ENCODE measurements around the gene TLE7.

The TLE7 gene

DNA sequence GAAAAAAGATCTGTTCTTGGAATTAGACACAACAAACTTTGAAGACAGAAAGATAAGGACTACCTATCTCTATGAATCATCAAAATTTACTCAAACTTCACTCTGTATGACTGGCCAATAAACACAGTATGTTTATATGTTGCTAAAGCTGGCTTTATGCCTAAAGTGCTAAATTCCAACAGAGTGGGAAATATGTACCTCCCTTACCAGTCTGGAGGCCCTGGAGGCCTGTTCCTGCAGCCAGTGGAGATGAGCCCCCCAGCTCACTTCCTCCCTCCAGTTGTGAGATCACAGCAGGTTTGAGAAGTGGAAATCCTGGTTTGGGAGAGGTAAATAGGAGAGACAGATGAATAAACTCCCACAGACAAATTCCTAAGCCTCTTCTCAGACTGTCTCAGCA lies 11.2 kb upstream of the TLE7 start:
- H3K4me3 ChIP-seq (ENCODE audit: low read depth, low read length): no peak overlapping the region
- DNase-seq (ENCODE audit: low read depth): no peak

DNA sequence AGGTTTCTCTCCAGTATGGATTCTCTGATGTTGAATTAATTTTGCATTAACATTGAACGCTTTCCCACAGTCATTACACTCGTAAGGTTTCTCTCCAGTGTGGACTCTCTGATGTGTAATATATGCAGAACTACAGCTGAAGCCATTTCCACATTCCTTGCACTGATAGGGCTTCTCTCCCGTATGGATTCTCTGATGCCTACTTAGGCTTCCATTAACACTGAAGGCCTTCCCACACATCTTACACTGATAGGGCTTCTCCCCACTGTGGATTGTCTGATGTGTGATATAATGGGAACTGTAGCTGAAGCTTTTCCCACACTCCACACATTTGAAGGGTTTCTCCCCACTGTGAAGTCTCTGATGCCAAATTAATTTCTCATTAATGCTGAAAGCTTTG lies 7.2 kb upstream of the TLE7 start:
- DNase-seq (ENCODE audit: low read depth): no peak
- H3K4me3 ChIP-seq (ENCODE audit: low read depth, low read length): no peak overlapping the region

DNA sequence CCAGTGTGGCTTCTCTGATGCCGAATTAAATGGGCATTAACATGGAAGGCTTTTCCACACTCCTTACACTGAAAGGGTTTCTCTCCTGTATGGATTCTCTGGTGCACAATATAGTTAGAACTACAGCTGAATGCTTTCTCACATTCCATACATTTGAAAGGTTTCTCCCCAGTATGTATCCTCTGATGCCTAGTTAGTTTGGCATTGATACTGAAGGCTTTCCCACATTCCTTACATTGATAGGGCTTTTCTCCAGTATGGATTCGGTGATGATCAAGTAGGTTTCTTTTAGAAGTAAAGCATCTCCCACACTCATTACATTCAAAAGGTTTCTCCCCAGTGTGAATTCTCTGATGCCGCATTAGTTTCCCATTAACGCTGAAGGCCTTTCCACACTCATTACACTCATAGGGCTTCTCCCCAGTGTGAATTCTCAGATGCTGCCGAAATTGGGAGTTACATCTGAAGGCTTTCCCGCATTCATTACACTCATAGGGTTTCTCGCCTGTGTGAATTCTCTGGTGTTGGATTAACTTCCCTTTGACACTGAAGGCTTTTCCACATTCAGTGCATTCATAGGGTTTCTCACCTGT lies 6.5 kb upstream of the TLE7 start:
- DNase-seq (ENCODE audit: low read depth): no peak
- H3K4me3 ChIP-seq (ENCODE audit: low read depth, low read length): no peak overlapping the region

DNA sequence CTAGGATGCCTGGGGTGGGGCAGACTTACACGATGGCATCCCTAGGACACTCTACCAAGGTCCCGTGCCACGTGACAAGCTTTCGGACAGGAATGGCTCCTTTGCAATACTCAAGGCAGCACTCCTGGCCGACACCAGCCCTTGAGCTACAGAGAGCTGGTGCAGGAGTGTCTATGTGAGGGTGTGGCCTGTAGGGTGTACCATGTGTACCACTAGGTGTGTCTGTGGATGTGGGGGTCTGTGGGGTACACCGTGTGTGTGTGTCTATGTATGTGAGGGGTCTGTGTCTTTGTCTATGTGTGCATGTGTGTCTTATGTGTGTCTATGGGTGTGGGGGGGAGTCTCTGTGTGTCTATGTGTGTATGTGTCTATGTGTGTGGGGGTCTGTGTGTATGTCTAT lies 1.9 kb upstream of the TLE7 start:
- DNase-seq (ENCODE audit: low read depth): no peak
- no peak overlapping the region for H3K4me3 ChIP-seq (ENCODE audit: low read depth, low read length)

GRCh38 chr16:71441348-71442050 lies 355 bp downstream of the TLE7 start:
- no peak overlapping the region for H3K4me3 ChIP-seq (ENCODE audit: low read depth, low read length)
- no peak for DNase-seq (ENCODE audit: low read depth)

GRCh38 chr16:71440669-71441347 lies 1.0 kb downstream of the TLE7 start:
- H3K4me3 ChIP-seq (ENCODE audit: low read depth, low read length): no peak overlapping the region
- DNase-seq (ENCODE audit: low read depth): no peak

DNA sequence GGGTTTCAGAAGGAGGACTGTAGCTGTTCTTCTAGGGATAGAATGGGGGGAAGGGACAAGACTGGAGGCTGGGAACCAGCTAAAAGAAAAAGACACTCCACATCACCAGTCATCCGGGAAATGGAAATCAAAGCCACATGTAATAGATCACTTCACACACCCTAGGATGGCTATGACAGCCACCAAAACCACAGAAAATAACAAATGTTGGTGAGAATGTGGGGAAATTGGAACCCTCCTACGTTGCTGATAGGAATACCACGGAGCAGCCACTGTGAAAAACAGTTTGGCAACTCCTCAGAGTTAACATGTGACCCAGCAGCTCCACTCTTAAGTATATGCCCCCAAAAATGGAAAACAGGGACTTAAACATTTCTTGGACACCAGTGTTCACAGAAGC lies 2.3 kb downstream of the TLE7 start:
- H3K4me3 ChIP-seq (ENCODE audit: low read depth, low read length): no peak overlapping the region
- no peak for DNase-seq (ENCODE audit: low read depth)

GRCh38 chr16:71436473-71436872 lies 5.4 kb downstream of the TLE7 start:
- no peak overlapping the region for H3K4me3 ChIP-seq (ENCODE audit: low read depth, low read length)
- no peak for DNase-seq (ENCODE audit: low read depth)

GRCh38 chr16:71432906-71433305 lies 8.9 kb downstream of the TLE7 start:
- DNase-seq (ENCODE audit: low read depth): no peak
- no peak overlapping the region for H3K4me3 ChIP-seq (ENCODE audit: low read depth, low read length)

DNA sequence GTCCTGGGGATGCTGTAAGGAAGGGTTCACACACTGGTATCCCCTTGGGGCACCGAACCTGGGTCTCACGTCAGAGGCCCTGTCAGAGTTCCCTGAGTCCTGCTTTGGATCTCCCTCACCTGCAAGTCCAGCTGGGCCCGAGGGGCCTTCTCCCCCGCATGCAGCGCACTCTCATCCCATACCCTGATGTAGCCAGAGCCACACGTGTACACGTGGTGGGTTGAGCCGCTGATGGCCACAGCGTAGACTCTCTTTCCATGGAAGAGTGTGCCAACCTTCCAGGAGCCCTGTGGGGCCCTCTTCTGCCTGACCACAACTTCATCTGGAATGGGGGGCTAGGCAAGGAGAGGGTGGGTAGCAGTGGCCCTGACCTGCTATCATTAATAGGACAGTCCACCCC lies 9.9 kb downstream of the TLE7 start:
- no peak for DNase-seq (ENCODE audit: low read depth)
- H3K4me3 ChIP-seq (ENCODE audit: low read depth, low read length): no peak overlapping the region

DNA sequence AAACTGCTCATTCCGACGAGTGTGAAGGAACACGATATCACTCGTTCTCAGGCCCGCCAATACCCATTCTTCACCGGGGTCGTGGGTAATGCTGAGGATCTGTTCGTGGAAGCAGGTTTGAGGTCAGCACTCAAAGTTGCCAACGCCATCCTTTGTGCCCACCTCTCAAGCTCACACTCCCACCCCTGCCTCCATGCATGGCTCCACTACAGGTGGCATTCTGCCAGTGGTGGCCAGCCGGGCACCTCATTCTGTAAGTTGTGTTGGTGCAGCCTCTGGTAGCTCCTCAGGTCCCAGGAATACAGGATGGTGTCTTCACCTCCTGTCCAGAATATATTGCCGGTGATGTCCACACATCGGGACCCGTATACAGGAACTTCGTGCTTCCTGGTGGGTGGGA lies 10.7 kb downstream of the TLE7 start:
- H3K4me3 ChIP-seq (ENCODE audit: low read depth, low read length): no peak overlapping the region
- no peak for DNase-seq (ENCODE audit: low read depth)

DNA sequence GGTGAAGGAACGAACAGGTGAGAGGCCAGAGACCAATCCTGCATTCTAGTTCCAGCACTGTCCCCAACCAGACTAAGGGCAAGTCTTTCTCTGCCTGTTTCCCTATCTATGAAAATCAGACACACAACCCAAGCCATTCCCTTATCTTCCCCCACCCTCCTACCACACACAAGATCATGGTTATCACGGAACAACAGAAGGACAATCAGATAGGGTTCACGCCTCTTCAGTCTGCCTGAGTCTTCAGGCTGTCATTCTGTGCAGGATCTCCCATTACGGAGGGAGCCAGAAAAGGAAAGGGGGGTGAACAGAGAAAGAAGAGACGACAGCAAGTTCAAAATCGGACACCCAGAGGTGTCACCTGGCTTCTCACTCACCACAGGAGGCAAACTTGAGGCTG lies 11.1 kb downstream of the TLE7 start:
- no peak for DNase-seq (ENCODE audit: low read depth)
- H3K4me3 ChIP-seq (ENCODE audit: low read depth, low read length): no peak overlapping the region

- DNase-seq (ENCODE audit: low read depth): no peak
- H3K4me3 ChIP-seq (ENCODE audit: low read depth, low read length): no peak overlapping the region
Observed at GRCh38 chr16:71429581-71429980, 12.3 kb downstream of the TLE7 start.

DNA sequence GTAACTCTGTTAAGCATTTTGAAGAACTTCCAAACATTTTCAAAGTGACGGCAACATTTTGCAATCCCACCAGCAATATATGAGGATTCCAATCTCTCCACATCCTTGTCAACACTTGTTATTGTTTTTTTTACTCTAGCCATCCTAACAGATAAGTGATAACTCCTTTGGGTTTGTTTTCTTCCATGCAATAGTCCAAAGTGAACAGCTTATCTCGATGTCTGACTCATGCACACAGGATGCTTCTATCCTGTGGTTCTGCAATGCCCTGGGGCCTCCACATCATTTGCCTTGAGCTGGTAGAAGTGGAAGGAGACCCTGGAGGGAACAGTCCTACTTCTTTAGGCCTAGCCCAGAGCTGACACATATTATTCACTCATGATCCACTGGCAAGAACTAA lies 13.0 kb downstream of the TLE7 start:
- no peak for DNase-seq (ENCODE audit: low read depth)
- no peak overlapping the region for H3K4me3 ChIP-seq (ENCODE audit: low read depth, low read length)

DNA sequence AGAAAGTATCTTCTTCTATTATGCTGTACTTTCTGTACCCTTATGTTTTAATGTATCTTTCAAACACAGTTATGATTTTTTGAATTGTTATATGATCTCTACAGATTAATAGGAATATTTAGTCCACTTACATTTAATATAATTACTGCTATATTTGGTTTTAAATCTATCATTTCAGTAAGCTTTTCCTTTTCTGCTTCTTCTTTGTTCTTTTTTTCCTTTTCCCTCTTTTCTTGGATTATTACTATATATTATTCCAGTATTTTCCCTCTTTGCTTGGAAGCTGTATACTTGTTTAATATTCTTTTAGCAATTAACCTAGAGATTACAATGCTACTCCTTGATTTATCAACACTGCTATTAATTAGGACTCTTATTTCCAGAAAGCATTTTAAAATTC lies 13.5 kb downstream of the TLE7 start:
- H3K4me3 ChIP-seq (ENCODE audit: low read depth, low read length): no peak overlapping the region
- no peak for DNase-seq (ENCODE audit: low read depth)

DNA sequence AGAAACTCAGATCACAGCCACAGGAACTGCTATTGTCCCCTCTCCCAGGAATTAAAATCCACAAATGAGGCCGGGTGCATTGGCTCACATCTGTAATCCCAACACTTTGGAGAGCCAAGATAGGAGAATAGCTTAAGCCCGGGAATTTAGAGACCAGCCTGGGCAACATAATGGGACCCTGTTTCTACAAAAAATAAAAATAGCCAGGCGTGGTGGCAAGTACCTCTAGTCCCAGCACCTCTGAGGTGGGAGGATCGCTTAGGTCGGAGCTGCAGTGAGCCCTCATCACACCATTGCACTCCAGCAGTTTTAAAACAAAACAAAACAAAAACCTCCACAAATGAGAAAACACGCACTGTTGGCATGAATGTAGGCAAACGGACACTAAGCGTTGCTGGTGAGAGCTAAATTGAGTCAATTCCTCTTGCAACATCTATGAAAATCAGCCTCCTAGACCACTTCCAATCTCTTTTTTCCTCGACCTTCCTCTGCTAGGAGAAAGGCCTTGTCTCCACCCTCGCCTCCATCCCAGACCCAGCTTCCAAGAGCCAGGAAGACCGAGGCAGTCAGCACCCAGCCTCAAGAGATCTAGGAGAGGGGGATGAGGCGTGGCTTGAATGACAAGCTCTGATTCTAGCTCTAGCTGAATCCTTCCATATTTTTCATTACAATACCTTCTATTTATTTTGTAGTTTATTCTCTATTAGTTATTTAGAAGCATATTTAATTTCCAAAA lies 14.8 kb downstream of the TLE7 start:
- no peak for DNase-seq (ENCODE audit: low read depth)
- H3K4me3 ChIP-seq (ENCODE audit: low read depth, low read length): no peak overlapping the region

DNA sequence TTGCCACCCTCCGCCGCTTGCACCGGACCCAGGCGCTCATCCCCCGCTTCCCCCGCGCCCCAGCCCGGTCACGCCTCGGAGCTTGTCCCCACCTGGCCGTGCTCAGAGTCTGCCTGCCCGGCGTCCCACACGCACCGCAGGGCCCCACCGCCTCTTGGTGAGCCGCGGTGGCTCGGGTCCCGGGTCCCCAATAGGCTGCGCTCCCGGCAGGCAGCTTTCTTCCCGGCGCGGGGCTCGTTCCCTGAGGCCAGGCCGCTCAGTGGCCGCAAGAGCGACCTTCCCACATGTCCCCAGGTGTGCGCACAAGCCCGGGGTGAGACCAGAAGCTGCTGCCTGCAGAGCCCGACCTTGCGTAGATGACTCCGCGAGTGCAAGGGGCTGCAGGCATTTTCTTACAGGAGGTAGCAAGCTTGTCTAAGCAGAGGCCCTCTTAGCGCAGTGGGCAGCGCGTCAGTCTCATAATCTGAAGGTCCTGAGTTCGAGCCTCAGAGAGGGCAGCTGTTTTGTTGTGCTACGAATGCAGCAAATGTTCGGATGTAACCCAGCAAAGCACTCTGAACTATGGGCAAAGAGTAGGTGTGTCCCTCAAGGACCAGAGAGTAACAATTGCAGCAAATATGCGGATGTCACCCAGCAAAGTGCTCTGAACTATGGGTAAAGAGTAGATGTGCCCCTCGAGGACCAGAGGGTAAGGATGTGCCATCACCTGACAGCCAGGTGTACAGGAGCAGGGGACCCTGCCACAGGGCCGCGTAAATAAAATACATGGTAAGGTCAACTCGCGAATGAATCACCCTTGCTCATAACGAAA lies 15.6 kb downstream of the TLE7 start:
- DNase-seq (ENCODE audit: low read depth): peak; percentile 38
- peak overlapping the region; percentile 27 for H3K4me3 ChIP-seq (ENCODE audit: low read depth, low read length)

GRCh38 chr16:71425746-71426068 lies 16.1 kb downstream of the TLE7 start:
- peak overlapping the region; percentile 27 for H3K4me3 ChIP-seq (ENCODE audit: low read depth, low read length)
- DNase-seq (ENCODE audit: low read depth): no peak

DNA sequence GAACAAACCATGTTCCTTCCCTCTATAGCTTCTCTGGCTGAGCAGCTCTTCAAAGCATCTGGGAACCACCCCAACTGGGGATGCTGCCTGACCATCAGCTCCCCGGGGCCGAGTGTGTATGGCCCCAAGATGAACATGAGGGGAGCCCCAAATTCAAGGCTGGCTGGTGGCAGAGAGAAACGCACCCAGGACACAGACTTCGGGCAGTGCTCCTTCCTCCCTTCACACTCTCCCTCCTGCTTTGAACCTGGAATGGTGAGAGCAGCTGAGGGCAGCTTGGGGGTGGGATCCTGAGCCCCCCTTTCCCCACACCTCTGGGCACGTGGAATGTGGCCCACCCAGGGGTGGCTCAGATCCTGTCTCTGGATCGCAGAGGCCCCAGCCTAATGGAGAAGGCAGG lies 17.2 kb downstream of the TLE7 start:
- DNase-seq (ENCODE audit: low read depth): no peak

GRCh38 chr16:71423865-71424264 lies 18.0 kb downstream of the TLE7 start:
- no peak for DNase-seq (ENCODE audit: low read depth)

More for the DNA sequence above, 17.2 kb downstream of the TLE7 start:
- no peak overlapping the region for H3K4me3 ChIP-seq (ENCODE audit: low read depth, low read length)

More at GRCh38 chr16:71423865-71424264, 18.0 kb downstream of the TLE7 start:
- no peak overlapping the region for H3K4me3 ChIP-seq (ENCODE audit: low read depth, low read length)
